ENCODE measurements around the gene ALLC.

DNA sequence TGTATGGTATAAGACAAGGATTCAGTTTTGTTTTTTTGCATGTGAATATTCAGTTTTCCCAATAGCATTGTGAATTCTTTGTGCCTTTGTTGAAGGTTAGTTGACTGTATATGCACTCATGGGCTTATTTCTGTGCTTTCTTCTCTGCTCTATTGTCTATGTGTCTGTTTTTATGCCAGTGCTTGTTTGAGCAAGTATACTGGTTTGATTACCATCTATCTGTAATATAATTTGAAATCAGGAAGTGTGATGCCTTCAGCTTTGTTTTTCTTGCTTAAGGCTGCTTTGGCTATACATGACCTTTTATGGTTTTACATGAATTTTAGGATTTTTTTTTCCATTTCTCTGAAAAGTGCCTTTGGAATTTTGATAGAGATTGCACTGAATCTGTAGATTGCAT is 39.6 kb upstream of the ALLC start:
- TF ChIP-seq, protein P1, sequence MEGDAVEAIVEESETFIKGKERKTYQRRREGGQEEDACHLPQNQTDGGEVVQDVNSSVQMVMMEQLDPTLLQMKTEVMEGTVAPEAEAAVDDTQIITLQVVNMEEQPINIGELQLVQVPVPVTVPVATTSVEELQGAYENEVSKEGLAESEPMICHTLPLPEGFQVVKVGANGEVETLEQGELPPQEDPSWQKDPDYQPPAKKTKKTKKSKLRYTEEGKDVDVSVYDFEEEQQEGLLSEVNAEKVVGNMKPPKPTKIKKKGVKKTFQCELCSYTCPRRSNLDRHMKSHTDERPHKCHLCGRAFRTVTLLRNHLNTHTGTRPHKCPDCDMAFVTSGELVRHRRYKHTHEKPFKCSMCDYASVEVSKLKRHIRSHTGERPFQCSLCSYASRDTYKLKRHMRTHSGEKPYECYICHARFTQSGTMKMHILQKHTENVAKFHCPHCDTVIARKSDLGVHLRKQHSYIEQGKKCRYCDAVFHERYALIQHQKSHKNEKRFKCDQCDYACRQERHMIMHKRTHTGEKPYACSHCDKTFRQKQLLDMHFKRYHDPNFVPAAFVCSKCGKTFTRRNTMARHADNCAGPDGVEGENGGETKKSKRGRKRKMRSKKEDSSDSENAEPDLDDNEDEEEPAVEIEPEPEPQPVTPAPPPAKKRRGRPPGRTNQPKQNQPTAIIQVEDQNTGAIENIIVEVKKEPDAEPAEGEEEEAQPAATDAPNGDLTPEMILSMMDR (conservative IDR thresholded peaks at IDR 0.05 in 1 of 2, IDR thresholded peaks at IDR 0.05 in 1 of 2; ENCODE audit: extremely low read depth in 1 of 2, insufficient read depth in 1 of 2, low read depth in 1 of 2, low read length in 2 of 2), result no peak
- TF ChIP-seq EZH2 (IDR thresholded peaks at IDR 0.05; ENCODE audit: borderline replicate concordance, low read length), result no peak
